Left ventricle myocardium inferior (tissue), 1 donor: Measurements from ENCODE around the gene CXorf49. TPM values are rescaled to one million over a fixed set of nuclear protein-coding genes. Genes with fewer than 3 reads are reported as not detected.
"Not testable (repeated sequence)": the region's sequence is repeated elsewhere in the genome, so short reads cannot be mapped to it uniquely, and the experiment has no call there.

Source experiments
- DNase-seq: peaks from one replicate; pipeline ENCODE4 v3.0.0-alpha.2; 2020
- H3K27ac ChIP-seq: fragments of 200-600 bp; replicated peaks from 2 replicates; pipeline ENCODE4 v1.8.0; 2021
- H3K27me3 ChIP-seq: fragments of 200-600 bp; 2 replicates; pipeline ENCODE4 v1.8.0; 2021; ENCODE audit warnings: low read depth
- H3K36me3 ChIP-seq: fragments of 200-600 bp; 2 replicates; pipeline ENCODE4 v1.8.0; 2021
- H3K4me1 ChIP-seq: fragments of 200-600 bp; 2 replicates; pipeline ENCODE4 v1.8.0; 2021
- H3K4me3 ChIP-seq: fragments of 200-600 bp; 2 replicates; pipeline ENCODE4 v1.8.0; 2021; ENCODE audit warnings: mild to moderate bottlenecking, moderate library complexity
- H3K9me3 ChIP-seq: fragments of 200-600 bp; replicated peaks from 2 replicates; pipeline ENCODE4 v1.8.0; 2021
- intact Hi-C: fragments of 100-400 bp; cut with micrococcal nuclease; formaldehyde crosslinking; loops from one replicate; pipeline ENCODE4 v1.11.0; 2022
- long read RNA-seq: library from polyadenylated mRNA; unstranded; transcript quantifications from one replicate; pipeline ENCODE4 v2.0.0, GENCODE V29; 2021
- total RNA-seq: library from RNA; stranded (reverse); fragmentation: NEBNext Ultra II Directional; extraction: Animal tissue kit (Norgen Biotek cat#: 25700); gene quantifications from one replicate; pipeline ENCODE4 v1.2.1, GENCODE V29; 2021
- donor health status: DM: no; HTN: yes; CAD: no; lungs with severe emphysema.

The CXorf49 gene
- total RNA-seq: not detected
- long read RNA-seq: 0 reads

DNA sequence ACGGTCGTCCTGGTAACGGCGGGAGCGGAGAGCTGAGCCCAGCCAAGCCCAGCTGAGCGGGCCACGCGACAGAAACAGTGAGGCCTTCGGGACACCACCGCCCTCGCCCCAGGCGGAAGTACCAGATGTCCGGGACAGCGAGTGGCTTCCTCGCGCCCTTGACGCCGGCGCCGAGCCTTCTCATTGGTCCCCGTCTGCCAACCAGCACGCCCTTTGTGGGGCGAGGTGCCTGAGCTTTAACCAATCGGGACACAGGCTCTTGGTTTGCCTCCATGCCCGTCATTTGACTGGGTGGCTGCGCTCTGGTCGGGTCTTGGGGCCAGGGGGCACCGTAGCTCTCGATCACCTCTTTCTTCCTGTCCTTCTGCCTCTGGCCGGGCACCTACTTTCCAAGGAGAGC is at the start of gene CXorf49:
CXorf49 (minus strand) TSS at position 101 of the 400 bp plus-strand sequence. CDS start 134 bp downstream, outside the sequence.
- DNase-seq, intact Hi-C loops, H3K27ac ChIP-seq, H3K36me3 ChIP-seq, H3K4me3 ChIP-seq, H3K9me3 ChIP-seq, H3K27me3 ChIP-seq, H3K4me1 ChIP-seq: not testable (repeated sequence)

DNA sequence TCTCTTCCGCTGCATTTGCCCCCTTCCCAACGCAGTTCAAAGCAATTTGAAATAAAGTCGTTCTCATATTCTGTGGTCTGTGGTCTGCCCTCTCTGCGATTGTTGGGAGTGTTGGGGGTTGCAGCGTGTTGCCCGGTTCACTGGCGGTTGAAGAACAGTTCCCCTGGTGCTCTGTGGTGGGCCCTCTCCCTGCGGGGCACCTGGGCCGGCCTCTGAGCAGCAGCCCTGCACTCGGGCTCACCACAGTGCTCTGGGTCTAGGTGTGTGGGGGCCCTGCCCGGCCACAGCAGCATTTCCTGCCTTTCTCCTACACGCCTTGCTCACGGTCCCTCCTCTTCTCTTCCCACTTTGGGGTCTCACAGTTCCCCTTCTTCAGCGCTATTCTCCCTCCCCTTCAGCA is 49.0 kb upstream of the CXorf49 start:
- H3K27me3 ChIP-seq, H3K9me3 ChIP-seq, H3K36me3 ChIP-seq, H3K4me1 ChIP-seq, DNase-seq, H3K27ac ChIP-seq, intact Hi-C loops, H3K4me3 ChIP-seq: not testable (repeated sequence)

DNA sequence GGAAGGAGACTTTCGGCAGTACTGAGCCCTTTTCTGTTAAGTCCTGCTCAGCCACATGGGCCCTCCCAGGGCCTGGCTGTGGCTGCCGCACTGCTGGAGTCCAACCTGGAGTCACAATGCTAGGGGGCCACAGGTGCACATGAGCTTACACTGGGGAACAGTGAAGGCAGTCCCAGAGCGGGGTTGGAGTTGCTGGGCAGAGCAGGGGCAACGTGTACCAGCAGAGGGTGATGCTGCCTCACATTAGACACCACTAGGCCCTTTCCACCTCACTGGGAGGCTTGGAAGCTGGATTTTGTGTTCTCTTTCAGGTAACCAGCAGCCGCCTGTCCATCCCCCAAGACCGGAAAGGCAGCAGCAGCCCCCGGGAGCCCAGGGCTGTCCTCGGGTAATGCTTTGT is 47.5 kb upstream of the CXorf49 start:
- H3K4me1 ChIP-seq, H3K36me3 ChIP-seq, H3K9me3 ChIP-seq, DNase-seq, intact Hi-C loops, H3K27me3 ChIP-seq, H3K27ac ChIP-seq, H3K4me3 ChIP-seq: not testable (repeated sequence)

DNA sequence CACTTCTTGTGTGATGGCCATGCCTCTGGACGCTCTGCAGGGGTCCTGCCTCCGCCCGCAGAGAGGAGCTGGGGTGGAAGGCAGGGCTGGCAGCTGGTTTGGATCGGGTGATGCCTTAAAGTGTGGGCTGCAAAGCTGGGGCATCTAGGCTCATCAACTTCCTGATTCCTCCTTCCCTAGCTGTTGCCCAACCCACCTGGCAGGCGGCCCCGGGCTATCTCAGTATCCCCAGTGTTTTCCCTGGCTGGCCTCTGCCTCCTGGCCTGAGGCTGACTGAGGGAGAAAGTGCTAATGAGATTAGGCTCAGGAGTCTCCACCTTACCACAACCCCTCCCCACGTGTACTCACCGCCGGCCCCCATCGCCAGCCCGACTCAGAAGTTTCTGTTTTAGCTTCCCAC is 46.7 kb upstream of the CXorf49 start:
- H3K4me3 ChIP-seq, H3K36me3 ChIP-seq, DNase-seq, H3K9me3 ChIP-seq, intact Hi-C loops, H3K4me1 ChIP-seq, H3K27ac ChIP-seq, H3K27me3 ChIP-seq: not testable (repeated sequence)

DNA sequence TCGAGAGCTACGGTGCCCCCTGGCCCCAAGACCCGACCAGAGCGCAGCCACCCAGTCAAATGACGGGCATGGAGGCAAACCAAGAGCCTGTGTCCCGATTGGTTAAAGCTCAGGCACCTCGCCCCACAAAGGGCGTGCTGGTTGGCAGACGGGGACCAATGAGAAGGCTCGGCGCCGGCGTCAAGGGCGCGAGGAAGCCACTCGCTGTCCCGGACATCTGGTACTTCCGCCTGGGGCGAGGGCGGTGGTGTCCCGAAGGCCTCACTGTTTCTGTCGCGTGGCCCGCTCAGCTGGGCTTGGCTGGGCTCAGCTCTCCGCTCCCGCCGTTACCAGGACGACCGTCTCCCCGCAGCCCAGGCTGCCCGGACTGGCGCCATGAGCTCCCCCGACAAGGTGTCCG is 45.0 kb upstream of the CXorf49 start, which contains the start of gene CXorf49B:
CXorf49B (plus strand) TSS at position 301 of the 400 bp plus-strand sequence; CDS start at position 376, 75 bp downstream.
- intact Hi-C loops, H3K9me3 ChIP-seq, H3K27me3 ChIP-seq, H3K36me3 ChIP-seq, H3K4me3 ChIP-seq, DNase-seq, H3K27ac ChIP-seq, H3K4me1 ChIP-seq: not testable (repeated sequence)

DNA sequence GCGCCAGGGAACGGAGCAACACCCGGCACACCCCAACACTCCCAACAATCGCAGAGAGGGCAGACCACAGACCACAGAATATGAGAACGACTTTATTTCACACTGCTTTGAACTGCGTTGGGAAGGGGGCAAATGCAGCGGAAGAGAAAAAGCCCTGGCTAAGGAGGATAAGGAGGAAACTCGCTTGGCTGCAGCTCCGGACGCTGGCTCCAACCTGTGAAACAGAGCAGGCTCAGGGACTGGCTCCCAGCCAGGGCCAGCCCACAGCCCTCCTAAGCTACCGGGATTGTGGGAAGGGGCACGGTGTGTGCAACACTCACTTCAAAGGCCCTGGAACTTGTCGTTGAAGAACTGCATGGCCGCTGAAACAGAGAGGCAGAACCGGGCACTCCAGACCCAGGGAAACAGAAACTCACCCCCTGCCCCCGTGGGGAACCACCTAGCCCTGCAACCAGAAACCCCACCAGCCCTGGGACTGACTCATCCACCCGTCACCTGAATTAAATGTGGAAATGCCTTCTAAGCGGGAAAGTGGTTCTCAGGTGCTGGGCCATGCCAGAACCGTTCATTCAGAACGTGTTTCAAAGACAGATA is 42.7 kb upstream of the CXorf49 start:
- H3K27ac ChIP-seq, H3K4me3 ChIP-seq, DNase-seq, H3K27me3 ChIP-seq, H3K36me3 ChIP-seq, H3K9me3 ChIP-seq, intact Hi-C loops, H3K4me1 ChIP-seq: not testable (repeated sequence)

DNA sequence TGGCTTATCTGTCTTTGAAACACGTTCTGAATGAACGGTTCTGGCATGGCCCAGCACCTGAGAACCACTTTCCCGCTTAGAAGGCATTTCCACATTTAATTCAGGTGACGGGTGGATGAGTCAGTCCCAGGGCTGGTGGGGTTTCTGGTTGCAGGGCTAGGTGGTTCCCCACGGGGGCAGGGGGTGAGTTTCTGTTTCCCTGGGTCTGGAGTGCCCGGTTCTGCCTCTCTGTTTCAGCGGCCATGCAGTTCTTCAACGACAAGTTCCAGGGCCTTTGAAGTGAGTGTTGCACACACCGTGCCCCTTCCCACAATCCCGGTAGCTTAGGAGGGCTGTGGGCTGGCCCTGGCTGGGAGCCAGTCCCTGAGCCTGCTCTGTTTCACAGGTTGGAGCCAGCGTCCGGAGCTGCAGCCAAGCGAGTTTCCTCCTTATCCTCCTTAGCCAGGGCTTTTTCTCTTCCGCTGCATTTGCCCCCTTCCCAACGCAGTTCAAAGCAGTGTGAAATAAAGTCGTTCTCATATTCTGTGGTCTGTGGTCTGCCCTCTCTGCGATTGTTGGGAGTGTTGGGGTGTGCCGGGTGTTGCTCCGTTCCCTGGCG is 2.3 kb upstream of the CXorf49 start:
- DNase-seq, H3K9me3 ChIP-seq, intact Hi-C loops: not testable (repeated sequence)

DNA sequence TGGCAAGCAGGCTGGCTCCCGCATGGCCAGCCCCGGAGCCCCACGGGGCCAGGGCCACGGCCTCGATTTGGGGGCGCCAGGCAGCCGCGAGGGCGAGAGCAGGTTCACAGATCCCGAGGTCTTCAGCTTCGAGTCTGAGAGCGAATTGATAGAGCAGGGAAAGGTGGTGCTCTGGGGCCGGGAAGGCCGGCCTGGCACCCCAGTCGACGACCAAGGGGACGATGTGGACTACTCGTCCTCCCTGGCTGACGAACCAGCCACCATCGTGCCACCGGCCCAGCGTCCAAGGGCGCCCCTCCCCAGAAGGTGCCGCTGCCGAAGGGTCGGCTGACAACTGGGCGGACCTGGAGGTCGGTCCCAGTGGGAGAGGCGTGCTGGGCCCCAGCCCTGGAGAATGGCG is 1.1 kb upstream of the CXorf49 start:
- not testable (repeated sequence) for DNase-seq

More for the DNA sequence above, 2.3 kb upstream of the CXorf49 start:
- H3K27ac ChIP-seq, H3K4me1 ChIP-seq, H3K4me3 ChIP-seq, H3K27me3 ChIP-seq, H3K36me3 ChIP-seq: not testable (repeated sequence)

DNA sequence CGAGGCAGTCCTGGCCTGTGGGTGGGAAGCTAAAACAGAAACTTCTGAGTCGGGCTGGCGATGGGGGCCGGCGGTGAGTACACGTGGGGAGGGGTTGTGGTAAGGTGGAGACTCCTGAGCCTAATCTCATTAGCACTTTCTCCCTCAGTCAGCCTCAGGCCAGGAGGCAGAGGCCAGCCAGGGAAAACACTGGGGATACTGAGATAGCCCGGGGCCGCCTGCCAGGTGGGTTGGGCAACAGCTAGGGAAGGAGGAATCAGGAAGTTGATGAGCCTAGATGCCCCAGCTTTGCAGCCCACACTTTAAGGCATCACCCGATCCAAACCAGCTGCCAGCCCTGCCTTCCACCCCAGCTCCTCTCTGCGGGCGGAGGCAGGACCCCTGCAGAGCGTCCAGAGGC is 1.8 kb downstream of the CXorf49 start:
- intact Hi-C loops, DNase-seq, H3K9me3 ChIP-seq, H3K36me3 ChIP-seq, H3K4me1 ChIP-seq, H3K4me3 ChIP-seq, H3K27me3 ChIP-seq, H3K27ac ChIP-seq: not testable (repeated sequence)

More for the DNA sequence above, 1.1 kb upstream of the CXorf49 start:
- H3K4me3 ChIP-seq, H3K27me3 ChIP-seq, H3K36me3 ChIP-seq, H3K4me1 ChIP-seq, intact Hi-C loops, H3K9me3 ChIP-seq, H3K27ac ChIP-seq: not testable (repeated sequence)

DNA sequence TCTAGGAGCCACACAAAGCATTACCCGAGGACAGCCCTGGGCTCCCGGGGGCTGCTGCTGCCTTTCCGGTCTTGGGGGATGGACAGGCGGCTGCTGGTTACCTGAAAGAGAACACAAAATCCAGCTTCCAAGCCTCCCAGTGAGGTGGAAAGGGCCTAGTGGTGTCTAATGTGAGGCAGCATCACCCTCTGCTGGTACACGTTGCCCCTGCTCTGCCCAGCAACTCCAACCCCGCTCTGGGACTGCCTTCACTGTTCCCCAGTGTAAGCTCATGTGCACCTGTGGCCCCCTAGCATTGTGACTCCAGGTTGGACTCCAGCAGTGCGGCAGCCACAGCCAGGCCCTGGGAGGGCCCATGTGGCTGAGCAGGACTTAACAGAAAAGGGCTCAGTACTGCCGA is 2.5 kb downstream of the CXorf49 start:
- H3K27ac ChIP-seq, H3K4me1 ChIP-seq, H3K27me3 ChIP-seq, H3K36me3 ChIP-seq, intact Hi-C loops, DNase-seq, H3K4me3 ChIP-seq, H3K9me3 ChIP-seq: not testable (repeated sequence)

DNA sequence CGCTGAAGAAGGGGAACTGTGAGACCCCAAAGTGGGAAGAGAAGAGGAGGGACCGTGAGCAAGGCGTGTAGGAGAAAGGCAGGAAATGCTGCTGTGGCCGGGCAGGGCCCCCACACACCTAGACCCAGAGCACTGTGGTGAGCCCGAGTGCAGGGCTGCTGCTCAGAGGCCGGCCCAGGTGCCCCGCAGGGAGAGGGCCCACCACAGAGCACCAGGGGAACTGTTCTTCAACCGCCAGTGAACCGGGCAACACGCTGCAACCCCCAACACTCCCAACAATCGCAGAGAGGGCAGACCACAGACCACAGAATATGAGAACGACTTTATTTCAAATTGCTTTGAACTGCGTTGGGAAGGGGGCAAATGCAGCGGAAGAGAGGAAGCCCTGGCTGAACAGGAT is 4.0 kb downstream of the CXorf49 start:
- intact Hi-C loops, H3K4me1 ChIP-seq, H3K4me3 ChIP-seq, H3K27ac ChIP-seq, H3K36me3 ChIP-seq, H3K27me3 ChIP-seq, H3K9me3 ChIP-seq, DNase-seq: not testable (repeated sequence)

DNA sequence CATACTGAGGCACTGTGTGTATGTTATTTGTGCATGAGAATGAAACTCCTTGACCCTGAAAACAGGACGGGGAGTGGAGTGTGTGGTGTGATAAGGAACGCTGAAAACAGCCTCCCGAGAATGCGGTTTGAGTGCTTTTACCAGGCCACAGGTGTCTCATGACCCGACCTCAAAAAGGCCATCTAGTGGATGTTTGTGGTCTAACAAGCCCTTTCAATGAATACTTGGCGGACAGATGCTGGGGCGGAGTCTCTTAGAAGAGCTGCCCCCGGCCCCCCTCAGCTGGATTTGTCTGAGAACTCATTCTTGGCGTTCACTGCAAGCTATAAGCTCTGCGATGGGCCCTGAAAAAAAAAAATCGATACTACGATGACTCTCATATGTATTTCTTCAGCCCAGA is 15.2 kb downstream of the CXorf49 start:
- H3K27ac ChIP-seq, H3K4me1 ChIP-seq, H3K27me3 ChIP-seq, DNase-seq, intact Hi-C loops, H3K4me3 ChIP-seq, H3K36me3 ChIP-seq, H3K9me3 ChIP-seq: not testable (repeated sequence)

DNA sequence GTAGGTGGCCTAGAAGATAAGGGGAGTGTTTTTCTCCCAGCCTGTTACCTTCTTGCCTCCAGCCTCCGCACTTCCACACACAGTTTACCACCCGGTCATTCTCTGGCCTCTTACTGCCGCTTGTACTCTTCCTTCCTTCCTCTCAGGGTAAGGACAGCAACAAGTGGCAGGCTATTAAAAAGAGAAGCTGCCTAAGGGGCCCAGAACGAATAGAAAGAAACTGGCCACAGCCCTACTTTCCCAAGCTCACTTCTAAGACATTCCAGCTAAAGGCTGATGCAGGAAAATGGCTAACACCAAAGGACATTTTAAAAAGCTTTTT is 19.1 kb downstream of the CXorf49 start:
- H3K27ac ChIP-seq, H3K36me3 ChIP-seq, intact Hi-C loops, DNase-seq, H3K4me1 ChIP-seq, H3K4me3 ChIP-seq, H3K27me3 ChIP-seq, H3K9me3 ChIP-seq: not testable (repeated sequence)

DNA sequence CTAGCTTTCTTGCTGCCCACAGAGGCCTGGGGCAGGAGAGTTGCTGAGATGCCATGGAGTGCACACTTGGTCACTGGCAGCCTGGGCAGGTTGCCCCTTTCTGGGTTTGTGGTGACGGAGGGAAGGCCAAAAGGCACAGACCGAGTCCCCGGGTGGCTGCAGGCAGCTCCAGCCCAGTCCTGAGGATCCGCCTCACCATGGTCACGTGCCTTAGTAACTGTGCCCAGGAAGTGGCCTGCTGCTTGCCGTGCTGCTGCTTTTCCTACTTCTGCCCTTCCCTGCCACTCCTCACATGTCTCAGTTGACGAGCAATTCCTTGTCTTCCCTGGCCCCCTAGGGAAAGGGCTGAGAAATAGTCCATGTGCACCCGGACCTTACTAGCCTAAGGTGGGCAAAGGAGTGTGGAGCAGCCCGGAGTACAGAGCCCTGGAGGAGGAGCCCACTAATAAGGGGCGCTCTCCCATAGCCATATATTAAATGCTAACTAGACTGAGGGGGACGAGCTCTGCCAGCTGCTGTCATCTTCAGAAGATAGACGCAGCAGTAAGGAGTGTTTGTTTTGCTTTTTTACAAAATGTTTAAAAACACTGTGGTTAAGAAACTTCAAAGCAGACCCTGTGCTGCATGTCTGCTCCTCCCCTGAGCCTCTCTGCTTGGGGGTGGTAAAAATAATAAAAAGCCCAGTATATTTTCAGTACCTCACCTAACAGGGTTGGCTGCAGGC is 19.6 kb downstream of the CXorf49 start:
- H3K27me3 ChIP-seq, H3K36me3 ChIP-seq, H3K9me3 ChIP-seq, H3K27ac ChIP-seq, intact Hi-C loops, DNase-seq, H3K4me3 ChIP-seq, H3K4me1 ChIP-seq: not testable (repeated sequence)
